WTC11 (cell line): ENCODE data around the gene MED9. TPM values are rescaled to one million over a fixed set of nuclear protein-coding genes. Genes with fewer than 3 reads are reported as not detected.

ENCODE experiments used
- ATAC-seq: fragments of 200-7000 bp; cut with Tn5 transposase; 2 replicates; pipeline ENCODE4 v1.10.0; 2021; ENCODE audit warnings: mild to moderate bottlenecking, moderate library complexity
- CTCF ChIA-PET: fragments of 300-600 bp; sonication (Branson Sonifier 250); formaldehyde crosslinking; loops from one replicate; lab custom pipeline; 2021; ENCODE audit warnings: antibody characterized with exemption; lab: Charles Lee
- POLR2A ChIA-PET: fragments of 350-600 bp; sonication (Branson Sonifier 250); formaldehyde crosslinking; loops from one replicate; lab custom pipeline; 2021; ENCODE audit warnings: antibody characterized with exemption; lab: Charles Lee
- DNase-seq: peaks from one replicate; pipeline ENCODE4 v3.0.0; 2021; ENCODE audit warnings: low spot score
- H3K27ac Mint-ChIP-seq: 2 replicates; pipeline ENCODE4 v1.8.0; 2021; ENCODE audit warnings: mixed read lengths
- H3K27me3 Mint-ChIP-seq: 2 replicates; pipeline ENCODE4 v1.8.0; 2021; ENCODE audit warnings: low read depth, mild to moderate bottlenecking, moderate library complexity, mixed read lengths
- H3K36me3 Mint-ChIP-seq: 2 replicates; pipeline ENCODE4 v1.8.0; 2021; ENCODE audit warnings: mixed read lengths
- H3K4me1 Mint-ChIP-seq: 2 replicates; pipeline ENCODE4 v1.8.0; 2022; ENCODE audit warnings: mixed read lengths
- H3K4me3 Mint-ChIP-seq: 2 replicates; pipeline ENCODE4 v1.8.0; 2021; ENCODE audit warnings: mild to moderate bottlenecking, moderate library complexity, mixed read lengths
- H3K9me3 Mint-ChIP-seq: 2 replicates; pipeline ENCODE4 v1.8.0; 2021; ENCODE audit warnings: mixed read lengths
- ATF6 ChIP-seq: sonication (generic); formaldehyde crosslinking; IDR thresholded peaks from 2 replicates; pipeline ENCODE4 v1.8.1; 2023; ENCODE audit warnings: mild to moderate bottlenecking, missing genetic modification reagents
- CBFB ChIP-seq: sonication (generic); formaldehyde crosslinking; IDR thresholded peaks from 2 replicates; pipeline ENCODE4 v1.8.1; 2022; ENCODE audit warnings: mild to moderate bottlenecking, low read depth, missing genetic modification reagents
- ELF4 ChIP-seq: sonication (generic); formaldehyde crosslinking; IDR thresholded peaks from 2 replicates; pipeline ENCODE4 v1.8.1; 2022; ENCODE audit warnings: low read depth, mild to moderate bottlenecking, moderate library complexity, missing genetic modification reagents
- ESRRA ChIP-seq: sonication (generic); formaldehyde crosslinking; IDR thresholded peaks from 2 replicates; pipeline ENCODE4 v1.8.1; 2022; ENCODE audit warnings: mild to moderate bottlenecking, missing genetic modification reagents, borderline replicate concordance
- FOXJ3 ChIP-seq: sonication (generic); formaldehyde crosslinking; IDR thresholded peaks from 2 replicates; pipeline ENCODE4 v1.9.0; 2021; ENCODE audit warnings: missing genetic modification reagents, mild to moderate bottlenecking, borderline replicate concordance
- MAX ChIP-seq: sonication (generic); formaldehyde crosslinking; IDR thresholded peaks from 2 replicates; pipeline ENCODE4 v1.8.0; 2022; ENCODE audit warnings: mild to moderate bottlenecking, missing genetic modification reagents
- NFATC4 ChIP-seq: fragments of 250-450 bp; sonication (Bioruptor Pico); IDR thresholded peaks from 2 replicates; pipeline ENCODE4 v1.9.0; 2021; ENCODE audit warnings: mild to moderate bottlenecking
- NFE2L1 ChIP-seq: sonication (generic); formaldehyde crosslinking; IDR thresholded peaks from 2 replicates; pipeline ENCODE4 v1.8.1; 2023; ENCODE audit warnings: missing genetic modification reagents
- NFYB ChIP-seq: sonication (generic); formaldehyde crosslinking; conservative IDR thresholded peaks from 2 replicates; pipeline ENCODE4 v1.8.0; 2022; ENCODE audit warnings: low read depth, missing genetic modification reagents
- PRRX2 ChIP-seq: fragments of 250-450 bp; sonication (Bioruptor Pico); IDR thresholded peaks from 2 replicates; pipeline ENCODE4 v1.8.0; 2021; ENCODE audit warnings: mild to moderate bottlenecking
- RORB ChIP-seq: fragments of 250-450 bp; sonication (Bioruptor Pico); IDR thresholded peaks from 2 replicates; pipeline ENCODE4 v1.9.0; 2021; ENCODE audit warnings: mild to moderate bottlenecking
- SMAD3 ChIP-seq: sonication (generic); formaldehyde crosslinking; IDR thresholded peaks from 2 replicates; pipeline ENCODE4 v1.8.0; 2022; ENCODE audit warnings: missing genetic modification reagents, mild to moderate bottlenecking, borderline replicate concordance
- SMAD4 ChIP-seq: sonication (generic); formaldehyde crosslinking; IDR thresholded peaks from 2 replicates; pipeline ENCODE4 v1.8.0; 2022; ENCODE audit warnings: mild to moderate bottlenecking, missing genetic modification reagents
- TP53 ChIP-seq: sonication (generic); formaldehyde crosslinking; IDR thresholded peaks from 2 replicates; pipeline ENCODE4 v1.8.1; 2023; ENCODE audit warnings: mild to moderate bottlenecking, missing genetic modification reagents
- ZNF138 ChIP-seq: sonication (generic); formaldehyde crosslinking; conservative IDR thresholded peaks from 2 replicates; pipeline ENCODE4 v1.8.1; 2022; ENCODE audit warnings: mild to moderate bottlenecking, moderate library complexity, missing genetic modification reagents
- ZNF219 ChIP-seq: sonication (generic); formaldehyde crosslinking; IDR thresholded peaks from 2 replicates; pipeline ENCODE4 v1.8.0; 2023; ENCODE audit warnings: missing genetic modification reagents, mild to moderate bottlenecking, borderline replicate concordance
- ZNF317 ChIP-seq: sonication (generic); formaldehyde crosslinking; IDR thresholded peaks from 2 replicates; pipeline ENCODE4 v1.8.1; 2023; ENCODE audit warnings: low read depth, mild to moderate bottlenecking, moderate library complexity, missing genetic modification reagents, borderline replicate concordance
- ZNF423 ChIP-seq: fragments of 250-450 bp; sonication (Bioruptor Pico); IDR thresholded peaks from 2 replicates; pipeline ENCODE4 v2.1.2; 2022; ENCODE audit warnings: mild to moderate bottlenecking, moderate library complexity
- total RNA-seq: library from RNA; stranded (reverse); gene quantifications from 3 replicates; pipeline ENCODE4 v1.2.3, GENCODE V29; 2021
- TF ChIP-seq, protein P1 (sequence below): sonication (generic); formaldehyde crosslinking; IDR thresholded peaks from 2 replicates; pipeline ENCODE4 v1.8.1; 2023; ENCODE audit warnings: mild to moderate bottlenecking, missing genetic modification reagents, moderate library complexity
- TF ChIP-seq, protein P2 (sequence below): fragments of 200-600 bp; IDR thresholded peaks from 2 replicates; pipeline ENCODE4 v1.8.0; 2022; ENCODE audit warnings: antibody characterized with exemption
- TF ChIP-seq, protein P3 (sequence below): sonication (generic); formaldehyde crosslinking; IDR thresholded peaks from 2 replicates; pipeline ENCODE4 v1.8.0; 2022; ENCODE audit warnings: mild to moderate bottlenecking, missing genetic modification reagents

The MED9 gene
- total RNA-seq, 1 experiment from 2014 or later = 21.1 TPM

GRCh38 chr17:17518951-17519350, 42.2 kb downstream of the MED9 start:
- ChIA-PET CTCF (interaction anchor here (0.6 to 1.5 kb wide), 3 partner anchors 23 to 105 kb away, joined by 3 read pairs; no protein-coding TSS in a partner anchor), POLR2A (interaction anchor here (0.5 kb wide), 1 partner anchor 23 kb away, joined by 3 read pairs; the partner anchor contains the start of gene RASD1)
- 0 out of 2 replicates have a peak, but pooled peaks cover 2% of the 10 kb centered on the region for H3K9me3 Mint-ChIP-seq
- H3K36me3 Mint-ChIP-seq = no peaks in the 10 kb centered on the region; the same call in 1 of the 2 replicates
- ATAC-seq = no peak
- no peak overlapping the region for H3K4me3 Mint-ChIP-seq
- DNase-seq = no peak
- TF ChIP-seq TP53 (no peak), SMAD4 (CRISPR knock-in tag) (no peak), RORB (no peak), NFATC4 (CRISPR knock-in tag) (no peak), CBFB (CRISPR knock-in tag) (no peak), MAX (CRISPR knock-in tag) (no peak), ELF4 (CRISPR knock-in tag) (no peak), FOXJ3 (CRISPR knock-in tag) (no peak), SMAD3 (no peak), NFYB (no peak), ZNF317 (no peak), ZNF423 (CRISPR knock-in tag) (no peak)
- TF ChIP-seq, protein P1, sequence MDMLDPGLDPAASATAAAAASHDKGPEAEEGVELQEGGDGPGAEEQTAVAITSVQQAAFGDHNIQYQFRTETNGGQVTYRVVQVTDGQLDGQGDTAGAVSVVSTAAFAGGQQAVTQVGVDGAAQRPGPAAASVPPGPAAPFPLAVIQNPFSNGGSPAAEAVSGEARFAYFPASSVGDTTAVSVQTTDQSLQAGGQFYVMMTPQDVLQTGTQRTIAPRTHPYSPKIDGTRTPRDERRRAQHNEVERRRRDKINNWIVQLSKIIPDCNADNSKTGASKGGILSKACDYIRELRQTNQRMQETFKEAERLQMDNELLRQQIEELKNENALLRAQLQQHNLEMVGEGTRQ = no peak
- TF ChIP-seq, protein P2, sequence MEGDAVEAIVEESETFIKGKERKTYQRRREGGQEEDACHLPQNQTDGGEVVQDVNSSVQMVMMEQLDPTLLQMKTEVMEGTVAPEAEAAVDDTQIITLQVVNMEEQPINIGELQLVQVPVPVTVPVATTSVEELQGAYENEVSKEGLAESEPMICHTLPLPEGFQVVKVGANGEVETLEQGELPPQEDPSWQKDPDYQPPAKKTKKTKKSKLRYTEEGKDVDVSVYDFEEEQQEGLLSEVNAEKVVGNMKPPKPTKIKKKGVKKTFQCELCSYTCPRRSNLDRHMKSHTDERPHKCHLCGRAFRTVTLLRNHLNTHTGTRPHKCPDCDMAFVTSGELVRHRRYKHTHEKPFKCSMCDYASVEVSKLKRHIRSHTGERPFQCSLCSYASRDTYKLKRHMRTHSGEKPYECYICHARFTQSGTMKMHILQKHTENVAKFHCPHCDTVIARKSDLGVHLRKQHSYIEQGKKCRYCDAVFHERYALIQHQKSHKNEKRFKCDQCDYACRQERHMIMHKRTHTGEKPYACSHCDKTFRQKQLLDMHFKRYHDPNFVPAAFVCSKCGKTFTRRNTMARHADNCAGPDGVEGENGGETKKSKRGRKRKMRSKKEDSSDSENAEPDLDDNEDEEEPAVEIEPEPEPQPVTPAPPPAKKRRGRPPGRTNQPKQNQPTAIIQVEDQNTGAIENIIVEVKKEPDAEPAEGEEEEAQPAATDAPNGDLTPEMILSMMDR = no peak
- H3K27ac Mint-ChIP-seq = no peak overlapping the region
- H3K4me1 Mint-ChIP-seq = peaks cover 41% of the 10 kb centered on the region
- no peaks in the 10 kb centered on the region for H3K27me3 Mint-ChIP-seq

DNA sequence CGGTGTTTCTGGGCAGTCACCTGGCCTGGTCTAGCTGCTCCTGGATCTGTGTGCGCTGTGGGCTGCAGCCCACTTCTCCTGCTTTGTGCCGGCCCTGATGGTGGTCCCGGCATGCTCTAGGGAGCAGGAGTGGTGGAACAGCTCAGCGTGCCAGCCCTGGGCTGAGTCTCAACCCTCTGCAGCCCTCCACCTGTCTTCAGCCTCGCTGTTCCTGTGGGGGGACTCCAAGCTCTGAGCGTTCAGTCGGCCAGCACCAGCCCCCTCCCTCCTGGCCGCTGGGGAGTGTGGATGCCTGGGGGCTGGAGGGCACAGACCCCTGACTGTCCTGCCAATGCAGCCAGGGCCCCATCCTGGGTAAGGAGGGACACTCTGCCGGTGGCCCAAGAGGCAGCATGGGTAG, 43.1 kb downstream of the MED9 start:
- Mint-ChIP-seq H3K9me3 (0 out of 2 replicates have a peak, but pooled peaks cover 6% of the 10 kb centered on the region), H3K36me3 (no peaks in the 10 kb centered on the region; the same call in 1 of the 2 replicates), H3K27me3 (no peaks in the 10 kb centered on the region), H3K4me3 (no peak overlapping the region), H3K27ac (no peak overlapping the region), H3K4me1 (peaks cover 38% of the 10 kb centered on the region)
- POLR2A ChIA-PET = no interaction called here
- CTCF ChIA-PET = interaction anchor here (0.6 to 1.3 kb wide), 3 partner anchors 23 to 104 kb away, joined by 3 to 7 read pairs (median 3); partner anchors contain the start of gene RASD1
- DNase-seq (no peak), ATAC-seq (no peak)
- TF ChIP-seq, protein P3, sequence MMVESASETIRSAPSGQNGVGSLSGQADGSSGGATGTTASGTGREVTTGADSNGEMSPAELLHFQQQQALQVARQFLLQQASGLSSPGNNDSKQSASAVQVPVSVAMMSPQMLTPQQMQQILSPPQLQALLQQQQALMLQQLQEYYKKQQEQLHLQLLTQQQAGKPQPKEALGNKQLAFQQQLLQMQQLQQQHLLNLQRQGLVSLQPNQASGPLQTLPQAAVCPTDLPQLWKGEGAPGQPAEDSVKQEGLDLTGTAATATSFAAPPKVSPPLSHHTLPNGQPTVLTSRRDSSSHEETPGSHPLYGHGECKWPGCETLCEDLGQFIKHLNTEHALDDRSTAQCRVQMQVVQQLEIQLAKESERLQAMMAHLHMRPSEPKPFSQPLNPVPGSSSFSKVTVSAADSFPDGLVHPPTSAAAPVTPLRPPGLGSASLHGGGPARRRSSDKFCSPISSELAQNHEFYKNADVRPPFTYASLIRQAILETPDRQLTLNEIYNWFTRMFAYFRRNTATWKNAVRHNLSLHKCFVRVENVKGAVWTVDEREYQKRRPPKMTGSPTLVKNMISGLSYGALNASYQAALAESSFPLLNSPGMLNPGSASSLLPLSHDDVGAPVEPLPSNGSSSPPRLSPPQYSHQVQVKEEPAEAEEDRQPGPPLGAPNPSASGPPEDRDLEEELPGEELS (CRISPR knock-in tag) = no peak
- TF ChIP-seq NFE2L1 (CRISPR knock-in tag) (no peak), ESRRA (CRISPR knock-in tag) (no peak), PRRX2 (CRISPR knock-in tag) (no peak), ATF6 (CRISPR knock-in tag) (no peak), ZNF219 (CRISPR knock-in tag) (no peak), ZNF138 (CRISPR knock-in tag) (no peak)
